Stomach (tissue), 9 donors: ENCODE data around the gene PRPS1. TPM values are rescaled to one million over a fixed set of nuclear protein-coding genes. Genes with fewer than 3 reads are reported as not detected.
A peak's percentile ranks its signal among the peaks of the same experiment; 100 is the strongest.

ENCODE experiments used
- DNase-seq, 2 donors: peaks; one replicate each; pipeline versions ENCODE4 v3.0.0 to v3.0.0-alpha.2; 2013 to 2019
- H3K27ac ChIP-seq, 5 donors: fragments of 200-600 bp in 4 of 5; sonication (generic) in 4 of 5; one replicate each; pipeline ENCODE4 v1.5.1; 2013 to 2019; ENCODE audit warnings: mild to moderate bottlenecking in 1 of 5, moderate library complexity in 1 of 5
- H3K27me3 ChIP-seq, 3 donors: fragments of 200-600 bp; sonication (generic); one replicate each; pipeline ENCODE4 v1.5.1; 2017 to 2019; ENCODE audit warnings: mixed run types in 1 of 3
- H3K36me3 ChIP-seq, 4 donors: fragments of 200-600 bp; sonication (generic); 1 replicate in 3 of 4; 2 replicates in 1 of 4; pipeline ENCODE4 v1.5.1; 2016 to 2019
- H3K4me1 ChIP-seq, 4 donors: fragments of 200-600 bp; sonication (generic); one replicate each; pipeline ENCODE4 v1.5.1; 2016 to 2019
- H3K4me3 ChIP-seq, 4 donors: fragments of 200-600 bp; sonication (generic) in 3 of 4; one replicate each; pipeline ENCODE4 v1.5.1; 2016 to 2019; ENCODE audit warnings: mild to moderate bottlenecking in 1 of 4
- H3K9me3 ChIP-seq, 4 donors: fragments of 200-600 bp; sonication (generic); one replicate each; pipeline ENCODE4 v1.5.1; 2016 to 2019
- CTCF ChIP-seq, 7 experiments: fragments of 450-650 bp in 4 of 7; fragments of 200-600 bp in 3 of 7; sonication (generic) in 3 of 7; IDR thresholded peaks; one replicate each; pipeline ENCODE4 v1.5.1; 2016 to 2019; ENCODE audit warnings: antibody characterized with exemption in 7 of 7, control low read depth in 2 of 7, mild to moderate bottlenecking in 1 of 7
- EP300 ChIP-seq: sonication (generic); formaldehyde crosslinking; IDR thresholded peaks from one replicate; pipeline ENCODE4 v1.6.1; 2017; ENCODE audit warnings: antibody characterized with exemption
- POLR2A ChIP-seq, 4 donors: fragments of 450-650 bp; IDR thresholded peaks; one replicate each; pipeline ENCODE4 v1.6.1; 2016; ENCODE audit warnings: antibody characterized with exemption in 4 of 4, control low read depth in 2 of 4, mild to moderate bottlenecking in 1 of 4, moderate library complexity in 1 of 4
- POLR2AphosphoS5 ChIP-seq, 3 donors: sonication (generic); formaldehyde crosslinking; IDR thresholded peaks; one replicate each; pipeline ENCODE4 v1.6.1; 2016; ENCODE audit warnings: antibody characterized with exemption in 3 of 3
- WGBS, 5 donors: extraction: QIAGEN DNeasy Blood & Tissue Kit in 3 of 5; methylation state at CpG; one replicate each; pipeline versions ENCODE4 v1.1.5 to v1.1.7; 2013 to 2018; 5-methylcytosine and 5-hydroxymethylcytosine counted together
- intact Hi-C: fragments of 100-400 bp; cut with DNase I; formaldehyde crosslinking; loops from one replicate; pipeline ENCODE4 v1.15.1; 2023; ENCODE audit warnings: low total_unique reads
- polyA plus RNA-seq, 3 donors: library from polyadenylated mRNA; stranded (reverse); fragments of 200-250 nt; gene quantifications; one replicate each; pipeline ENCODE4 v1.2.3, GENCODE V29; 2013
- total RNA-seq, 5 donors: library from RNA; depleted of rRNA; stranded (reverse); fragments of >200 nt; gene quantifications; one replicate each; pipeline versions ENCODE4 v1.1.0 to v1.2.3, GENCODE V29; 2014 to 2016
- donor health status: healthy with polysubstance abuse.
- donor health status: Bipolar disorder and iron deficiency.
- donor health status: healthy.

The PRPS1 gene
- total and polyA plus RNA-seq, 8 donors, result 1.2 to 46.4 (median 19.3) TPM

- TF ChIP-seq CTCF (IDR thresholded peaks at IDR 0.05) (no peak), EP300 (no peak), POLR2AphosphoS5 (IDR thresholded peaks at IDR 0.05) (no peak), POLR2A (IDR thresholded peaks at IDR 0.05) (no peak)
- intact Hi-C loops, result no loop called here
- H3K36me3 ChIP-seq, result no peaks in the 10 kb centered on the region
- no peak overlapping the region for H3K27ac ChIP-seq
- peaks cover 0 to 14% (median 3%) of the 10 kb centered on the region in 4 donors for H3K9me3 ChIP-seq
- H3K4me3 ChIP-seq, result no peak overlapping the region
- WGBS, 5 donors, result 91 to 98% (median 94%) methylated on average over 5 to 6 of the region's 6 CpGs
- no peaks in the 10 kb centered on the region for H3K27me3 ChIP-seq
- no peaks in the 10 kb centered on the region for H3K4me1 ChIP-seq
- no peak for DNase-seq
These were observed 39.1 kb upstream of the PRPS1 start for GRCh38 chrX:107589243-107589642.

- Histone ChIP-seq H3K4me1 (peaks cover 0 to 4% (median 0%) of the 10 kb centered on the region in 4 donors), H3K27me3 (peaks cover 0 to 6% (median 0%) of the 10 kb centered on the region in 3 donors), H3K4me3 (no peak overlapping the region), H3K27ac (no peak overlapping the region), H3K9me3 (no peaks in the 10 kb centered on the region), H3K36me3 (no peaks in the 10 kb centered on the region)
- TF ChIP-seq POLR2AphosphoS5 (IDR thresholded peaks at IDR 0.05) (no peak), POLR2A (IDR thresholded peaks at IDR 0.05) (no peak), CTCF (IDR thresholded peaks at IDR 0.05) (no peak), EP300 (no peak)
- intact Hi-C loops, result no loop called here
- WGBS, 5 donors, result 27 to 43% (median 40%) methylated on average over 4 of the region's 4 CpGs
- DNase-seq, result peak in 1 of 2 donors; percentile 62
These were observed 31.7 kb upstream of the PRPS1 start for GRCh38 chrX:107596651-107597050.

DNA sequence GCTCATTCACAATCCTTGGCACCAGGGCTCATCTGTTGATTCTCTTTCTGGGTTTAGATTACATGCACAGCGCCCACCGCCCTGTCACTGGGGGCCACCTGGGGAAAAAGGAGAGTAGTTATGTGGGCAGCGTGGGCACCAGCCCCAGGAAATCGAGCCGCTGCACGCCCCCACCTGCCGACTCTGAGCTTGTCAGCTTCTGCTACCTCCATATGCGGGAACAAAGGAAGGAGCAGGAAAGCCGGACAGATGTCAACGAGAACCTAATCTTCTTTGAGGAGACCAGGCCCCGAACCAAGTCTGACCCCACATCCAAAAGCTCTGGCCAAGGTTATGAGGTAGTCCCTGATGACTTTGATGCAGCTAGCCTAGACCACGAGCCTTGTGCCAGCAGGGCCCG lies 31.0 kb upstream of the PRPS1 start:
- DNase-seq, result no peak
- peaks cover 0 to 6% (median 0%) of the 10 kb centered on the region in 3 donors for H3K27me3 ChIP-seq
- WGBS, 5 donors, result 61 to 81% (median 73%) methylated on average over 11 to 13 of the region's 13 CpGs
- H3K36me3 ChIP-seq, result no peaks in the 10 kb centered on the region
- TF ChIP-seq POLR2A (IDR thresholded peaks at IDR 0.05) (no peak), POLR2AphosphoS5 (IDR thresholded peaks at IDR 0.05) (no peak), EP300 (no peak), CTCF (IDR thresholded peaks at IDR 0.05) (no peak)
- no peak overlapping the region for H3K27ac ChIP-seq
- H3K9me3 ChIP-seq, result no peaks in the 10 kb centered on the region
- intact Hi-C loops, result no loop called here
- H3K4me3 ChIP-seq, result no peak overlapping the region
- peaks cover 0 to 4% (median 0%) of the 10 kb centered on the region in 4 donors for H3K4me1 ChIP-seq

- Histone ChIP-seq H3K4me3 (no peak overlapping the region), H3K4me1 (peaks cover 0 to 4% (median 0%) of the 10 kb centered on the region in 4 donors), H3K36me3 (no peaks in the 10 kb centered on the region), H3K27ac (no peak overlapping the region), H3K27me3 (peaks cover 0 to 6% (median 0%) of the 10 kb centered on the region in 3 donors), H3K9me3 (no peaks in the 10 kb centered on the region)
- intact Hi-C loops, result no loop called here
- TF ChIP-seq POLR2AphosphoS5 (IDR thresholded peaks at IDR 0.05) (no peak), CTCF (IDR thresholded peaks at IDR 0.05) (no peak), POLR2A (IDR thresholded peaks at IDR 0.05) (no peak), EP300 (no peak)
- DNase-seq, result no peak
- 86 to 96% (median 92%) methylated on average over 5 to 10 of the region's 10 CpGs for WGBS, 5 donors
These were observed 30.5 kb upstream of the PRPS1 start for GRCh38 chrX:107597791-107598190.
